H1 (cell line): ENCODE data around the gene SNED1. TPM values are rescaled to one million over a fixed set of nuclear protein-coding genes. Genes with fewer than 3 reads are reported as not detected.

Experiments
- POLR2A ChIP-seq, 2 experiments: IDR thresholded peaks; 1 replicate in 1 of 2; 2 replicates in 1 of 2; pipeline ENCODE4 v1.6.1; 2011; ENCODE audit warnings: low read depth in 2 of 2, low read length in 2 of 2, mild to moderate bottlenecking in 2 of 2; ENCODE audit errors: control extremely low read depth in 1 of 2
- SIN3A ChIP-seq, 2 experiments: IDR thresholded peaks in 1 of 2; conservative IDR thresholded peaks in 1 of 2; 2 replicates each; pipeline ENCODE4 v1.6.1; 2011 to 2012; ENCODE audit warnings: low read length in 2 of 2, improper control_type of control experiment in 1 of 2, low read depth in 1 of 2, mild to moderate bottlenecking in 1 of 2
- polyA plus RNA-seq, 7 experiments: library from polyadenylated mRNA; depleted of rRNA in 3 of 7; stranded (reverse) in 5 of 7; unstranded in 2 of 7; fragments of >200 nt in 5 of 7; fragments of 200-250 nt in 2 of 7; gene quantifications; 1 replicate in 5 of 7; 2 replicates in 1 of 7; 4 replicates in 1 of 7; pipeline versions ENCODE4 v1.2.1 to v1.2.3, GENCODE V29; 2011 to 2013; ENCODE audit warnings: missing spikeins in 2 of 7, mixed read lengths in 2 of 7
- total RNA-seq: library from RNA; stranded (reverse); fragmentation: NEBNext Ultra II Directional; extraction: Animal tissue kit (Norgen Biotek cat#: 25700); gene quantifications from 2 replicates; pipeline ENCODE4 v1.2.1, GENCODE V29; 2021
- TF ChIP-seq, protein P1 (sequence below): fragments of 300-600 bp; sonication (generic); IDR thresholded peaks from 2 replicates; pipeline ENCODE4 v1.7.1; 2012; ENCODE audit warnings: low read length, moderate library complexity, mild to moderate bottlenecking, inconsistent platforms; ENCODE audit not compliant: insufficient replicate concordance
- TF ChIP-seq, protein P2 (sequence below): IDR thresholded peaks from 2 replicates; pipeline ENCODE4 v1.6.1; 2012; ENCODE audit warnings: inconsistent platforms

SNED1 gene
- total and polyA plus RNA-seq, 2 of the 8 experiments (the other 6 are each of a cell fraction or from before 2014, with no cell fraction given), result 1.9 TPM

DNA sequence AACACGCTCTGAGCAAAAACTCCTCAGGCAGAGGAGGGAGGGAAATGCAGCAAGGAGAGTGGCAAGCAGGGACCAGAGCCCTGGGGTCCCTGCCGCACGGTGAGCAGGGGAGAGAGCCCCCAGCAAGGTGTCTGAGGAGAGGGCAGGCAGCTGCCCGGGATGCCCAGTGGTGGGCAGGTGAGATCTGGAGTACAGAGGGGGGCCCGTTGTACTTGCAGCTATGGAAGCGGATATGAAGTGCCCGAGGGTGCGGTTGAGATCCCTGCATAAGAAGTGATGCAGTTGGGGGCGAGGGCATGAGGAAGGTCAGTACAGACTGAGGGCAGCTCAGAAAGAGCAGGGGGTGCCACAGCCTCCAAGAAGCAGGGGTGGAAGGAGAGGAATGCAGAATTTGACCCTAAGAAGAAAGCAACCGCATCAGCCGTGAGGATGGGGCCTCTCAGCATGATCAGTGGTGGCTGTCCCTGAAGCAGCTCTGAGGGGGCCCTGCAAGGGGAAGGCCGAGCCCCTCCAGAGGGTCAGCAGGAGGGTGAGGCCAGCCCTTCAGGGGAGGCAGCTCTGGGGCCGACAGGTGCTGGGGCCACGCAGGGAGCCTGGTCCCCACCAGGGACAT lies 74.2 kb downstream of the SNED1 start (continued):
- TF ChIP-seq, protein P1, sequence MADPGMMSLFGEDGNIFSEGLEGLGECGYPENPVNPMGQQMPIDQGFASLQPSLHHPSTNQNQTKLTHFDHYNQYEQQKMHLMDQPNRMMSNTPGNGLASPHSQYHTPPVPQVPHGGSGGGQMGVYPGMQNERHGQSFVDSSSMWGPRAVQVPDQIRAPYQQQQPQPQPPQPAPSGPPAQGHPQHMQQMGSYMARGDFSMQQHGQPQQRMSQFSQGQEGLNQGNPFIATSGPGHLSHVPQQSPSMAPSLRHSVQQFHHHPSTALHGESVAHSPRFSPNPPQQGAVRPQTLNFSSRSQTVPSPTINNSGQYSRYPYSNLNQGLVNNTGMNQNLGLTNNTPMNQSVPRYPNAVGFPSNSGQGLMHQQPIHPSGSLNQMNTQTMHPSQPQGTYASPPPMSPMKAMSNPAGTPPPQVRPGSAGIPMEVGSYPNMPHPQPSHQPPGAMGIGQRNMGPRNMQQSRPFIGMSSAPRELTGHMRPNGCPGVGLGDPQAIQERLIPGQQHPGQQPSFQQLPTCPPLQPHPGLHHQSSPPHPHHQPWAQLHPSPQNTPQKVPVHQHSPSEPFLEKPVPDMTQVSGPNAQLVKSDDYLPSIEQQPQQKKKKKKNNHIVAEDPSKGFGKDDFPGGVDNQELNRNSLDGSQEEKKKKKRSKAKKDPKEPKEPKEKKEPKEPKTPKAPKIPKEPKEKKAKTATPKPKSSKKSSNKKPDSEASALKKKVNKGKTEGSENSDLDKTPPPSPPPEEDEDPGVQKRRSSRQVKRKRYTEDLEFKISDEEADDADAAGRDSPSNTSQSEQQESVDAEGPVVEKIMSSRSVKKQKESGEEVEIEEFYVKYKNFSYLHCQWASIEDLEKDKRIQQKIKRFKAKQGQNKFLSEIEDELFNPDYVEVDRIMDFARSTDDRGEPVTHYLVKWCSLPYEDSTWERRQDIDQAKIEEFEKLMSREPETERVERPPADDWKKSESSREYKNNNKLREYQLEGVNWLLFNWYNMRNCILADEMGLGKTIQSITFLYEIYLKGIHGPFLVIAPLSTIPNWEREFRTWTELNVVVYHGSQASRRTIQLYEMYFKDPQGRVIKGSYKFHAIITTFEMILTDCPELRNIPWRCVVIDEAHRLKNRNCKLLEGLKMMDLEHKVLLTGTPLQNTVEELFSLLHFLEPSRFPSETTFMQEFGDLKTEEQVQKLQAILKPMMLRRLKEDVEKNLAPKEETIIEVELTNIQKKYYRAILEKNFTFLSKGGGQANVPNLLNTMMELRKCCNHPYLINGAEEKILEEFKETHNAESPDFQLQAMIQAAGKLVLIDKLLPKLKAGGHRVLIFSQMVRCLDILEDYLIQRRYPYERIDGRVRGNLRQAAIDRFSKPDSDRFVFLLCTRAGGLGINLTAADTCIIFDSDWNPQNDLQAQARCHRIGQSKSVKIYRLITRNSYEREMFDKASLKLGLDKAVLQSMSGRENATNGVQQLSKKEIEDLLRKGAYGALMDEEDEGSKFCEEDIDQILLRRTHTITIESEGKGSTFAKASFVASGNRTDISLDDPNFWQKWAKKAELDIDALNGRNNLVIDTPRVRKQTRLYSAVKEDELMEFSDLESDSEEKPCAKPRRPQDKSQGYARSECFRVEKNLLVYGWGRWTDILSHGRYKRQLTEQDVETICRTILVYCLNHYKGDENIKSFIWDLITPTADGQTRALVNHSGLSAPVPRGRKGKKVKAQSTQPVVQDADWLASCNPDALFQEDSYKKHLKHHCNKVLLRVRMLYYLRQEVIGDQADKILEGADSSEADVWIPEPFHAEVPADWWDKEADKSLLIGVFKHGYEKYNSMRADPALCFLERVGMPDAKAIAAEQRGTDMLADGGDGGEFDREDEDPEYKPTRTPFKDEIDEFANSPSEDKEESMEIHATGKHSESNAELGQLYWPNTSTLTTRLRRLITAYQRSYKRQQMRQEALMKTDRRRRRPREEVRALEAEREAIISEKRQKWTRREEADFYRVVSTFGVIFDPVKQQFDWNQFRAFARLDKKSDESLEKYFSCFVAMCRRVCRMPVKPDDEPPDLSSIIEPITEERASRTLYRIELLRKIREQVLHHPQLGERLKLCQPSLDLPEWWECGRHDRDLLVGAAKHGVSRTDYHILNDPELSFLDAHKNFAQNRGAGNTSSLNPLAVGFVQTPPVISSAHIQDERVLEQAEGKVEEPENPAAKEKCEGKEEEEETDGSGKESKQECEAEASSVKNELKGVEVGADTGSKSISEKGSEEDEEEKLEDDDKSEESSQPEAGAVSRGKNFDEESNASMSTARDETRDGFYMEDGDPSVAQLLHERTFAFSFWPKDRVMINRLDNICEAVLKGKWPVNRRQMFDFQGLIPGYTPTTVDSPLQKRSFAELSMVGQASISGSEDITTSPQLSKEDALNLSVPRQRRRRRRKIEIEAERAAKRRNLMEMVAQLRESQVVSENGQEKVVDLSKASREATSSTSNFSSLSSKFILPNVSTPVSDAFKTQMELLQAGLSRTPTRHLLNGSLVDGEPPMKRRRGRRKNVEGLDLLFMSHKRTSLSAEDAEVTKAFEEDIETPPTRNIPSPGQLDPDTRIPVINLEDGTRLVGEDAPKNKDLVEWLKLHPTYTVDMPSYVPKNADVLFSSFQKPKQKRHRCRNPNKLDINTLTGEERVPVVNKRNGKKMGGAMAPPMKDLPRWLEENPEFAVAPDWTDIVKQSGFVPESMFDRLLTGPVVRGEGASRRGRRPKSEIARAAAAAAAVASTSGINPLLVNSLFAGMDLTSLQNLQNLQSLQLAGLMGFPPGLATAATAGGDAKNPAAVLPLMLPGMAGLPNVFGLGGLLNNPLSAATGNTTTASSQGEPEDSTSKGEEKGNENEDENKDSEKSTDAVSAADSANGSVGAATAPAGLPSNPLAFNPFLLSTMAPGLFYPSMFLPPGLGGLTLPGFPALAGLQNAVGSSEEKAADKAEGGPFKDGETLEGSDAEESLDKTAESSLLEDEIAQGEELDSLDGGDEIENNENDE, result no peak
- TF ChIP-seq POLR2A (IDR thresholded peaks at IDR 0.05; ENCODE audit: control extremely low read depth in 1 of 2, low read depth in 2 of 2, low read length in 2 of 2) (no peak), SIN3A (conservative IDR thresholded peaks at IDR 0.05 in 1 of 2, IDR thresholded peaks at IDR 0.05 in 1 of 2; ENCODE audit: low read depth in 1 of 2, low read length in 2 of 2) (no peak)
- TF ChIP-seq, protein P2, sequence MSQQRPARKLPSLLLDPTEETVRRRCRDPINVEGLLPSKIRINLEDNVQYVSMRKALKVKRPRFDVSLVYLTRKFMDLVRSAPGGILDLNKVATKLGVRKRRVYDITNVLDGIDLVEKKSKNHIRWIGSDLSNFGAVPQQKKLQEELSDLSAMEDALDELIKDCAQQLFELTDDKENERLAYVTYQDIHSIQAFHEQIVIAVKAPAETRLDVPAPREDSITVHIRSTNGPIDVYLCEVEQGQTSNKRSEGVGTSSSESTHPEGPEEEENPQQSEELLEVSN, result no peak
